ENCODE data around the gene CCNY. TPM values are rescaled to one million over a fixed set of nuclear protein-coding genes. Genes with fewer than 3 reads are reported as not detected.

CCNY gene
- total and polyA plus RNA-seq, 2 of the 4 experiments (the other 2 are of a cell fraction) = 38.0 to 131 TPM

GRCh38 chr10:35420827-35421552, 84.7 kb downstream of the CCNY start:
- intact Hi-C loops (cut with micrococcal nuclease) (loop anchor here (5.0 to 10.0 kb wide), 2 partner anchors 94 to 186 kb away; partner anchors contain the start of gene GJD4), in situ Hi-C loops (cut with MboI; ENCODE audit: low sequenced_read_pairs) (no loop called here), dilution Hi-C loops (cut with HindIII; ENCODE audit: low sequenced_read_pairs, unreplicated experiment) (no loop called here)
- Histone ChIP-seq H3K14ac (replicated peaks; ENCODE audit: low read depth, low read length) (peak overlapping the region; percentile 89), H3K4me2 (ENCODE audit: low read depth, low read length) (peak overlapping the region; percentile 24), H2AK9ac (replicated peaks; ENCODE audit: low read depth, low read length, poor library complexity) (peak overlapping the region; percentile 82), H4K91ac (ENCODE audit: insufficient read depth, low read depth, low read length) (peak overlapping the region; percentile 98), H3K36me3 (ENCODE audit: control insufficient read depth, insufficient read depth, low read length) (no peaks in the 10 kb centered on the region), H4K20me1 (ENCODE audit: insufficient read depth, low read length) (peaks cover 28% of the 10 kb centered on the region), H3K4me1 (ENCODE audit: control insufficient read depth, insufficient read depth, low read length) (peaks cover 31% of the 10 kb centered on the region), H3K9me1 (ENCODE audit: insufficient read depth, low read length) (peaks cover 28% of the 10 kb centered on the region), H3K18ac (ENCODE audit: low read depth, low read length) (peak overlapping the region; percentile 90), H3K27me3 (ENCODE audit: control insufficient read depth, insufficient read depth, low read length) (no peaks in the 10 kb centered on the region), H3K4ac (ENCODE audit: low read depth, low read length) (peak overlapping the region; percentile 96), H2BK120ac (ENCODE audit: low read depth, low read length) (peak overlapping the region; percentile 96), H3K4me3 (ENCODE audit: insufficient read depth, low read depth, low read length) (no peak overlapping the region), H3K23ac (ENCODE audit: low read depth, low read length) (peak overlapping the region; percentile 81), H3K56ac (ENCODE audit: extremely low read depth, insufficient read depth, low read length) (peak overlapping the region; percentile 72), H2BK20ac (ENCODE audit: low read depth, low read length) (peak overlapping the region; percentile 97), H4K5ac (ENCODE audit: low read depth, low read length) (peak overlapping the region; percentile 88), H2AK5ac (ENCODE audit: low read depth, low read length) (peak overlapping the region; percentile 96), H2BK5ac (ENCODE audit: low read depth, low read length, poor library complexity, severe bottlenecking) (peak overlapping the region; percentile 88), H3K9ac (ENCODE audit: low read depth, low read length) (peak overlapping the region; percentile 49), H3K27ac (ENCODE audit: insufficient read depth, low read length) (peak overlapping the region; percentile 89), H2AFZ (replicated peaks; ENCODE audit: low read length, poor library complexity) (peak overlapping the region; percentile 35), H2BK15ac (ENCODE audit: low read depth, low read length) (peak overlapping the region; percentile 76; the same call in 2 of the 3 replicates), H3K9me3 (ENCODE audit: control insufficient read depth, insufficient read depth, low read length) (no peaks in the 10 kb centered on the region), H4K8ac (ENCODE audit: low read depth in 2 of 2, low read length in 2 of 2) (peak overlapping the region; percentile 34 to 81; a peak in 3 of 4 replicates), H3K79me1 (ENCODE audit: low read depth in 1 of 2, low read length in 2 of 2) (peaks cover 36 to 71% of the 10 kb centered on the region in 2 experiments)
- DNase-seq = no peak
- no CpG with 5 or more reads among the region's 11 CpGs for WGBS, 2 experiments (ENCODE audit: extremely low coverage in 2 of 2, insufficient read length in 1 of 2)
- BruUV-seq (replicated peaks) = no TSS peak
- ATAC-seq (ENCODE audit: low read depth) = peak; percentile 16
- TF ChIP-seq CTCF (conservative IDR thresholded peaks at IDR 0.05; ENCODE audit: low read depth, low read length) (no peak), CEBPB (IDR thresholded peaks at IDR 0.05; ENCODE audit: low read depth, low read length) (no peak), ELK1 (IDR thresholded peaks at IDR 0.05; ENCODE audit: borderline replicate concordance, low read depth, low read length) (no peak), USF2 (IDR thresholded peaks at IDR 0.05; ENCODE audit: low read depth, low read length) (no peak), SMC3 (IDR thresholded peaks at IDR 0.05; ENCODE audit: low read depth, low read length) (no peak), RFX5 (IDR thresholded peaks at IDR 0.05; ENCODE audit: low read depth, low read length) (no peak), CHD1 (IDR thresholded peaks at IDR 0.05; ENCODE audit: low read depth, low read length) (no peak), MXI1 (IDR thresholded peaks at IDR 0.05; ENCODE audit: borderline replicate concordance, low read depth, low read length) (no peak), FOS (IDR thresholded peaks at IDR 0.05; ENCODE audit: low read depth, low read length) (no peak), POLR2A (IDR thresholded peaks at IDR 0.05; ENCODE audit: low read depth, low read length) (no peak), BHLHE40 (IDR thresholded peaks at IDR 0.05; ENCODE audit: low read depth, low read length) (no peak), NFE2L2 (IDR thresholded peaks at IDR 0.05; ENCODE audit: low read depth, low read length) (no peak), RAD21 (IDR thresholded peaks at IDR 0.05; ENCODE audit: low read length) (no peak), MAZ (IDR thresholded peaks at IDR 0.05; ENCODE audit: borderline replicate concordance, low read depth, low read length) (no peak)
- POLR2A ChIA-PET (ENCODE audit: unreplicated experiment) = interaction anchor here (0.8 kb wide), 1 partner anchor 135 kb away, joined by 3 read pairs; no protein-coding TSS in a partner anchor
- CTCF ChIA-PET = interaction anchor here (0.6 to 1.0 kb wide), 2 partner anchors 142 to 1351 kb away, joined by 3 to 6 read pairs; no protein-coding TSS in a partner anchor
